ENCODE measurements around the gene AP1G2. TPM values are rescaled to one million over a fixed set of nuclear protein-coding genes. Genes with fewer than 3 reads are reported as not detected.
"Not testable (repeated sequence)": the region's sequence is repeated elsewhere in the genome, so short reads cannot be mapped to it uniquely, and the experiment has no call there.

The AP1G2 gene
- polyA plus RNA-seq, 1 donor from 2014 or later, result 127 TPM

DNA sequence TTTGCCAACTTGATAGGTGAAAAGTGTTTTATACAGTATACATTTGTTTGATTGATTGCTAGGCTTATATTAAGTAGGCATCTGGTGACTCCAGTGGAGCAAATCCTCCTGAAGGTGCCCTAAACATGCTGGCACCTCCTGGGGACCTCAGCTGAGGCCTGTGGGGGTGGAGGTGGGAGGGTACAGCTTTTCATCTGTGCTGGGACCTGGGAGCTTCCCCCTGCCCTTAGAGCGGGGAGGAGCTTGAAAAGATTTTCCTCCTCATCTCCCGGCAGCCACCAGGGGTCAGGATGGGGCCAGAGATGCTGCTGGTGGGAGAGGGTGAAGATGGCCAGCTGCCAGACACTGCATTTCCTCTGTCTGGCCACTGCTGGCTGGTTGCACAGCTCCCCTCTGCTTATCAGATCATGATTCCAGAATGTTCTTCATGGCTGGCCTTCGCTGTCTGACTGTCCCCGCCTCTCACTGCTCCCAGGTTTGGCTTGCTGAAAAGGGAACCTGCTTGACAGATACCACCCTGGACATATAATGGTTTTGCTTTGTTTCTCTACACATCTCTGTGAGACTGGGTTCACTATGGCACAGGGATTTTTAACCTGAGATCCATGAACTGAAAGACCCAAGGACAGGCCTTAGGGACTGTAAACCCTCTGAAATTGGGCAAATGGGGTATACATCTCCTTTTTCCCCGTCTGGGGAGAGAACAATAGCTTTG lies 21.4 kb upstream of the AP1G2 start:
- Histone ChIP-seq H3K27me3 (ENCODE audit: insufficient read depth, low read depth, low read length) (no peaks in the 10 kb centered on the region), H2AFZ (ENCODE audit: low read depth, low read length) (peak overlapping the region; percentile 38), H3F3A (ENCODE audit: insufficient read depth, low read length, poor library complexity, severe bottlenecking) (no peaks in the 10 kb centered on the region), H4K20me1 (ENCODE audit: insufficient read depth) (no peaks in the 10 kb centered on the region), H3K9me3 (ENCODE audit: low read length) (no peaks in the 10 kb centered on the region), H3K79me2 (replicated peaks; ENCODE audit: insufficient read depth, low read length) (no peaks in the 10 kb centered on the region), H3K9me2 (ENCODE audit: insufficient read depth, low read length) (no peaks in the 10 kb centered on the region), H3K9ac (ENCODE audit: low read length) (peak overlapping the region; percentile 40), H3K36me3 (ENCODE audit: insufficient read depth, low read length) (no peaks in the 10 kb centered on the region), H3K4me2 (ENCODE audit: low read length) (no peak overlapping the region), H3K4me3 (ENCODE audit: low read length) (no peak overlapping the region), H3K27ac (ENCODE audit: low read length) (peak overlapping the region; percentile 46)
- TF ChIP-seq EP300 (conservative IDR thresholded peaks at IDR 0.05; ENCODE audit: poor library complexity, severe bottlenecking) (peak; percentile 42), MXI1 (conservative IDR thresholded peaks at IDR 0.05; ENCODE audit: poor library complexity, severe bottlenecking) (no peak), REST (IDR thresholded peaks at IDR 0.05; ENCODE audit: borderline replicate concordance) (peak; percentile 38), EZH2 (IDR thresholded peaks at IDR 0.05; ENCODE audit: borderline replicate concordance, insufficient read depth, low read length, poor library complexity, severe bottlenecking) (no peak), TAF1 (IDR thresholded peaks at IDR 0.05; ENCODE audit: low read depth) (no peak), POLR2AphosphoS5 (IDR thresholded peaks at IDR 0.05) (peak; percentile 45), RAD21 (conservative IDR thresholded peaks at IDR 0.05) (peak; percentile 89), SMC3 (conservative IDR thresholded peaks at IDR 0.05; ENCODE audit: poor library complexity) (peak; percentile 91)
- TF ChIP-seq, protein P1, sequence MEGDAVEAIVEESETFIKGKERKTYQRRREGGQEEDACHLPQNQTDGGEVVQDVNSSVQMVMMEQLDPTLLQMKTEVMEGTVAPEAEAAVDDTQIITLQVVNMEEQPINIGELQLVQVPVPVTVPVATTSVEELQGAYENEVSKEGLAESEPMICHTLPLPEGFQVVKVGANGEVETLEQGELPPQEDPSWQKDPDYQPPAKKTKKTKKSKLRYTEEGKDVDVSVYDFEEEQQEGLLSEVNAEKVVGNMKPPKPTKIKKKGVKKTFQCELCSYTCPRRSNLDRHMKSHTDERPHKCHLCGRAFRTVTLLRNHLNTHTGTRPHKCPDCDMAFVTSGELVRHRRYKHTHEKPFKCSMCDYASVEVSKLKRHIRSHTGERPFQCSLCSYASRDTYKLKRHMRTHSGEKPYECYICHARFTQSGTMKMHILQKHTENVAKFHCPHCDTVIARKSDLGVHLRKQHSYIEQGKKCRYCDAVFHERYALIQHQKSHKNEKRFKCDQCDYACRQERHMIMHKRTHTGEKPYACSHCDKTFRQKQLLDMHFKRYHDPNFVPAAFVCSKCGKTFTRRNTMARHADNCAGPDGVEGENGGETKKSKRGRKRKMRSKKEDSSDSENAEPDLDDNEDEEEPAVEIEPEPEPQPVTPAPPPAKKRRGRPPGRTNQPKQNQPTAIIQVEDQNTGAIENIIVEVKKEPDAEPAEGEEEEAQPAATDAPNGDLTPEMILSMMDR (IDR thresholded peaks at IDR 0.05; ENCODE audit: poor library complexity, severe bottlenecking), result peak; percentile 95

DNA sequence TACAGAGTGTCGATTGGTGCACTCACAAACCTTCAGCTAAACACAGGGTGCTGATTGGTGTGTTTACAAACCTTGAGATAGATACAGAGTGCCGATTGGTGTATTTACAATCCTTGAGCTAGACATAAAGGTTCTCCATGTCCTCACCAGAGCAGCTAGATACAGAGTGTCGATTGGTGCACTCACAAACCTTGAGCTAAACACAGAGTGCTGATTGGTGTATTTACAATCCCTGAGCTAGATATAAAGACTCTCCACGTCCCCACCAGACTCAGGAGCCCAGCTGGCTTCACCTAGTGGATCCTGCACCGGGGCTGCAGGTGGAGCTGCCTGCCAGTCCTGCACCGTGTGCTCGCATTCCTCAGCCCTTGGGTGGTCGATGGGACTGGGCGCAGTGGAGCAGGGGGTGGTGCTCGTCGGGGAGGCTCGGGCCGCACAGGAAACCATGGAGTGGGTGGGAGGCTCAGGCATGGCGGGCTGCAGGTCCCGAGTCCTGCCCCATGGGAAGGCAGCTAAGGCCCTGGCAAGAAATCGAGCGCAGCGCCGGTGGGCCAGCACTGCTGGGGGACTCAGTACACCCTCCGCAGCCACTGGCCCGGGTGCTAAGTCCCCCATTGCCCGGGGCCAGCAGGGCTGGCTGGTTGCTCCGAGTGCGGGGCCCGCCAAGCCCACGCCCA lies 17.1 kb upstream of the AP1G2 start:
- H3K79me2 ChIP-seq (replicated peaks; ENCODE audit: insufficient read depth, low read length); H3K4me3 ChIP-seq (ENCODE audit: low read length); H2AFZ ChIP-seq (ENCODE audit: low read depth, low read length); H4K20me1 ChIP-seq (ENCODE audit: insufficient read depth); H3K9me3 ChIP-seq (ENCODE audit: low read length); H3F3A ChIP-seq (ENCODE audit: insufficient read depth, low read length, poor library complexity, severe bottlenecking); H3K36me3 ChIP-seq (ENCODE audit: insufficient read depth, low read length); H3K27me3 ChIP-seq (ENCODE audit: insufficient read depth, low read depth, low read length); H3K4me2 ChIP-seq (ENCODE audit: low read length); H3K9me2 ChIP-seq (ENCODE audit: insufficient read depth, low read length); H3K9ac ChIP-seq (ENCODE audit: low read length); H3K27ac ChIP-seq (ENCODE audit: low read length): not testable (repeated sequence)

- H3K9me2 ChIP-seq (ENCODE audit: insufficient read depth, low read length); H3K27me3 ChIP-seq (ENCODE audit: insufficient read depth, low read depth, low read length); H3K9me3 ChIP-seq (ENCODE audit: low read length); H3K4me3 ChIP-seq (ENCODE audit: low read length); H3K36me3 ChIP-seq (ENCODE audit: insufficient read depth, low read length); H3K27ac ChIP-seq (ENCODE audit: low read length); H3K9ac ChIP-seq (ENCODE audit: low read length); H2AFZ ChIP-seq (ENCODE audit: low read depth, low read length); H3K4me2 ChIP-seq (ENCODE audit: low read length); H3F3A ChIP-seq (ENCODE audit: insufficient read depth, low read length, poor library complexity, severe bottlenecking); H4K20me1 ChIP-seq (ENCODE audit: insufficient read depth); H3K79me2 ChIP-seq (replicated peaks; ENCODE audit: insufficient read depth, low read length): not testable (repeated sequence)
Measured at GRCh38 chr14:23583761-23584526, 16.4 kb upstream of the AP1G2 start.
